Naive thymus-derived CD4-positive, alpha-beta T cell (primary cell): ENCODE results near the gene CACNA1A. TPM values are rescaled to one million over a fixed set of nuclear protein-coding genes. Genes with fewer than 3 reads are reported as not detected.

Source experiments
- ATAC-seq: fragments of 150-1000 bp; cut with Tn5 transposase; 2 replicates; pipeline ENCODE4 v1.10.0; 2021; ENCODE audit warnings: mild to moderate bottlenecking, moderate library complexity
- CTCF ChIA-PET: fragments of 350-600 bp; sonication (Branson Sonifier 250); formaldehyde crosslinking; loops from one replicate; lab custom pipeline; 2021; ENCODE audit warnings: antibody characterized with exemption; lab: Charles Lee
- POLR2A ChIA-PET: fragments of 350-600 bp; sonication (Branson Sonifier 250); formaldehyde crosslinking; loops from one replicate; lab custom pipeline; 2021; ENCODE audit warnings: antibody characterized with exemption, inconsistent platforms; lab: Charles Lee
- DNase-seq, 9 donors: peaks; one replicate each; pipeline versions ENCODE4 v3.0.0 to v3.0.0-alpha.2; 2020 to 2022; ENCODE audit warnings: mixed read lengths in 1 of 9
- H3K27ac ChIP-seq: one replicate; pipeline ENCODE4 v1.7.0; 2013; ENCODE audit warnings: mild to moderate bottlenecking, low read depth, low read length, moderate library complexity
- H3K27me3 ChIP-seq, 2 donors: one replicate each; pipeline ENCODE4 v1.7.0; 2013; ENCODE audit warnings: low read length in 2 of 2, mild to moderate bottlenecking in 2 of 2, moderate library complexity in 2 of 2; ENCODE audit not compliant: control insufficient read depth in 2 of 2, insufficient read depth in 2 of 2
- H3K36me3 ChIP-seq, 3 experiments: 1 replicate in 2 of 3; 2 replicates in 1 of 3; pipeline ENCODE4 v1.7.0; 2013; ENCODE audit warnings: low read length in 3 of 3, mild to moderate bottlenecking in 3 of 3, moderate library complexity in 1 of 3; ENCODE audit not compliant: insufficient read depth in 3 of 3, control insufficient read depth in 2 of 3
- H3K4me1 ChIP-seq, 2 donors: one replicate each; pipeline ENCODE4 v1.7.0; 2013; ENCODE audit warnings: low read length in 2 of 2, mild to moderate bottlenecking in 2 of 2, moderate library complexity in 1 of 2; ENCODE audit not compliant: control insufficient read depth in 2 of 2, insufficient read depth in 2 of 2
- H3K4me3 ChIP-seq: 2 replicates; pipeline ENCODE4 v1.7.0; 2013; ENCODE audit warnings: mild to moderate bottlenecking, low read length
- H3K9me3 ChIP-seq, 3 experiments: 1 replicate in 2 of 3; 2 replicates in 1 of 3; pipeline ENCODE4 v1.7.0; 2013; ENCODE audit warnings: low read length in 3 of 3; ENCODE audit not compliant: control insufficient read depth in 2 of 3
- H3K27ac Mint-ChIP-seq, 9 donors: one replicate each; pipeline ENCODE4 v1.8.0; 2020 to 2022; ENCODE audit warnings: mixed read lengths in 9 of 9, mild to moderate bottlenecking in 8 of 9, moderate library complexity in 5 of 9, inconsistent platforms in 2 of 9
- H3K27me3 Mint-ChIP-seq, 5 donors: one replicate each; pipeline ENCODE4 v1.8.0; 2021 to 2022; ENCODE audit warnings: mixed read lengths in 5 of 5, mild to moderate bottlenecking in 1 of 5
- H3K36me3 Mint-ChIP-seq, 5 donors: one replicate each; pipeline ENCODE4 v1.8.0; 2020 to 2022; ENCODE audit warnings: mixed read lengths in 5 of 5, mild to moderate bottlenecking in 3 of 5, inconsistent platforms in 1 of 5
- H3K4me1 Mint-ChIP-seq, 7 donors: one replicate each; pipeline ENCODE4 v1.8.0; 2020 to 2022; ENCODE audit warnings: mixed read lengths in 7 of 7, mild to moderate bottlenecking in 3 of 7, inconsistent platforms in 1 of 7
- H3K4me3 Mint-ChIP-seq, 10 donors: one replicate each; pipeline ENCODE4 v1.8.0; 2020 to 2022; ENCODE audit warnings: mild to moderate bottlenecking in 10 of 10, mixed read lengths in 10 of 10, moderate library complexity in 6 of 10, inconsistent platforms in 2 of 10
- H3K9me3 Mint-ChIP-seq, 11 donors: one replicate each; pipeline ENCODE4 v1.8.0; 2020 to 2022; ENCODE audit warnings: mixed read lengths in 11 of 11, mild to moderate bottlenecking in 4 of 11, inconsistent platforms in 1 of 11, moderate library complexity in 1 of 11
- intact Hi-C, 2 donors: fragments of 100-400 bp; cut with micrococcal nuclease; formaldehyde crosslinking; loops; one replicate each; pipeline ENCODE4 v1.15.1; 2023
- polyA plus RNA-seq, 2 donors: library from polyadenylated mRNA; unstranded; fragments of 300-500 nt; fragmentation: Illumina TruSeq; gene quantifications; one replicate each; pipeline ENCODE4 v1.2.3, GENCODE V29; 2021
- total RNA-seq, 6 experiments: library from RNA in 5 of 6; stranded (reverse) in 5 of 6; gene quantifications; 1 replicate in 5 of 6; 2 replicates in 1 of 6; pipeline ENCODE4 v1.2.3 and lab custom pipeline; 2021 to 2026

Gene CACNA1A
- total and polyA plus RNA-seq, 7 experiments from 2014 or later = 0.05 to 1.1 (median 0.41) TPM

- ATAC-seq (no peak), DNase-seq (no peak)
- Histone ChIP-seq H3K4me3 (no peak overlapping the region), H3K36me3 (no peaks in the 10 kb centered on the region), H3K4me1 (no peaks in the 10 kb centered on the region), H3K9me3 (no peaks in the 10 kb centered on the region), H3K27ac (no peak overlapping the region), H3K27me3 (no peaks in the 10 kb centered on the region)
- peaks cover 0 to 2% (median 0%) of the 10 kb centered on the region in 7 donors for H3K4me1 Mint-ChIP-seq
- POLR2A ChIA-PET = no interaction called here
- peaks cover 0 to 41% (median 32%) of the 10 kb centered on the region in 5 donors for H3K27me3 Mint-ChIP-seq
- intact Hi-C loops = no loop called here
- H3K9me3 Mint-ChIP-seq = peaks cover 0 to 14% (median 4%) of the 10 kb centered on the region in 11 donors
- CTCF ChIA-PET = no interaction called here
- H3K4me3 Mint-ChIP-seq = no peak overlapping the region
- peaks cover 0 to 7% (median 0%) of the 10 kb centered on the region in 5 donors for H3K36me3 Mint-ChIP-seq
- no peak overlapping the region for H3K27ac Mint-ChIP-seq
These were observed 178.0 kb downstream of the CACNA1A start for GRCh38 chr19:13328241-13328640.

GRCh38 chr19:13319526-13319925 lies 186.8 kb downstream of the CACNA1A start:
- Mint-ChIP-seq H3K27ac (no peak overlapping the region), H3K27me3 (peaks cover 3 to 57% (median 46%) of the 10 kb centered on the region in 5 donors), H3K4me3 (no peak overlapping the region), H3K4me1 (no peaks in the 10 kb centered on the region), H3K9me3 (peaks cover 0 to 43% (median 19%) of the 10 kb centered on the region in 11 donors), H3K36me3 (peaks cover 0 to 7% (median 0%) of the 10 kb centered on the region in 5 donors)
- peaks cover 0 to 12% (median 0%) of the 10 kb centered on the region in 3 experiments for H3K9me3 ChIP-seq
- no peak overlapping the region for H3K4me3 ChIP-seq
- no peak overlapping the region for H3K27ac ChIP-seq
- ChIA-PET POLR2A (no interaction called here), CTCF (interaction anchor here (0.5 kb wide), 1 partner anchor 283 kb away, joined by 4 read pairs; no protein-coding TSS in a partner anchor)
- ATAC-seq = no peak
- no peaks in the 10 kb centered on the region for H3K4me1 ChIP-seq
- no peaks in the 10 kb centered on the region for H3K27me3 ChIP-seq
- intact Hi-C loops = no loop called here
- no peaks in the 10 kb centered on the region for H3K36me3 ChIP-seq
- DNase-seq = no peak

- Mint-ChIP-seq H3K4me3 (no peak overlapping the region), H3K4me1 (no peaks in the 10 kb centered on the region), H3K9me3 (peaks cover 0 to 32% (median 16%) of the 10 kb centered on the region in 11 donors), H3K27ac (no peak overlapping the region), H3K27me3 (peaks cover 3 to 44% (median 37%) of the 10 kb centered on the region in 5 donors), H3K36me3 (peaks cover 0 to 6% (median 0%) of the 10 kb centered on the region in 5 donors)
- DNase-seq = no peak
- ATAC-seq = no peak
- POLR2A ChIA-PET = no interaction called here
- Histone ChIP-seq H3K36me3 (no peaks in the 10 kb centered on the region), H3K27ac (no peak overlapping the region), H3K9me3 (peaks cover 0 to 12% (median 0%) of the 10 kb centered on the region in 3 experiments), H3K4me3 (no peak overlapping the region), H3K27me3 (no peaks in the 10 kb centered on the region), H3K4me1 (no peaks in the 10 kb centered on the region)
- intact Hi-C loops = no loop called here
- CTCF ChIA-PET = interaction anchor here (0.7 kb wide), 1 partner anchor 257 kb away, joined by 4 read pairs; no protein-coding TSS in a partner anchor
These were observed 188.1 kb downstream of the CACNA1A start for GRCh38 chr19:13318190-13318589.

GRCh38 chr19:13315495-13315894 lies 190.8 kb downstream of the CACNA1A start:
- intact Hi-C loops = no loop called here
- H3K27me3 Mint-ChIP-seq = peaks cover 3 to 39% (median 33%) of the 10 kb centered on the region in 5 donors
- H3K4me1 Mint-ChIP-seq = no peaks in the 10 kb centered on the region
- no peak overlapping the region for H3K27ac Mint-ChIP-seq
- H3K4me1 ChIP-seq = no peaks in the 10 kb centered on the region
- ChIA-PET CTCF (no interaction called here), POLR2A (no interaction called here)
- no peaks in the 10 kb centered on the region for H3K27me3 ChIP-seq
- peaks cover 0 to 3% (median 0%) of the 10 kb centered on the region in 3 experiments for H3K9me3 ChIP-seq
- H3K4me3 Mint-ChIP-seq = no peak overlapping the region
- no peak overlapping the region for H3K4me3 ChIP-seq
- H3K27ac ChIP-seq = no peak overlapping the region
- H3K36me3 ChIP-seq = no peaks in the 10 kb centered on the region
- peaks cover 0 to 6% (median 0%) of the 10 kb centered on the region in 5 donors for H3K36me3 Mint-ChIP-seq
- H3K9me3 Mint-ChIP-seq = peaks cover 0 to 15% (median 9%) of the 10 kb centered on the region in 11 donors
- ATAC-seq (no peak), DNase-seq (no peak)

GRCh38 chr19:13314761-13315160 lies 191.5 kb downstream of the CACNA1A start:
- Mint-ChIP-seq H3K9me3 (peaks cover 0 to 15% (median 9%) of the 10 kb centered on the region in 11 donors), H3K36me3 (peaks cover 0 to 6% (median 0%) of the 10 kb centered on the region in 5 donors), H3K27me3 (peaks cover 3 to 36% (median 30%) of the 10 kb centered on the region in 5 donors), H3K27ac (no peak overlapping the region), H3K4me3 (no peak overlapping the region), H3K4me1 (no peaks in the 10 kb centered on the region)
- no peak for DNase-seq
- no peak overlapping the region for H3K4me3 ChIP-seq
- CTCF ChIA-PET = no interaction called here
- no peaks in the 10 kb centered on the region for H3K36me3 ChIP-seq
- H3K9me3 ChIP-seq = peaks cover 0 to 3% (median 0%) of the 10 kb centered on the region in 3 experiments
- intact Hi-C loops = no loop called here
- no peak overlapping the region for H3K27ac ChIP-seq
- no peak for ATAC-seq
- POLR2A ChIA-PET = no interaction called here
- H3K27me3 ChIP-seq = no peaks in the 10 kb centered on the region
- no peaks in the 10 kb centered on the region for H3K4me1 ChIP-seq

- ChIA-PET CTCF (interaction anchor here (0.6 kb wide), 1 partner anchor 32 kb away, joined by 5 read pairs; no protein-coding TSS in a partner anchor), POLR2A (no interaction called here)
- Histone ChIP-seq H3K36me3 (no peaks in the 10 kb centered on the region), H3K4me1 (no peaks in the 10 kb centered on the region), H3K4me3 (no peak overlapping the region), H3K27me3 (no peaks in the 10 kb centered on the region), H3K27ac (no peak overlapping the region), H3K9me3 (peaks cover 0 to 3% (median 0%) of the 10 kb centered on the region in 3 experiments)
- Mint-ChIP-seq H3K27ac (no peak overlapping the region), H3K4me3 (no peak overlapping the region), H3K36me3 (peaks cover 0 to 6% (median 0%) of the 10 kb centered on the region in 5 donors), H3K27me3 (peaks cover 3 to 31% (median 23%) of the 10 kb centered on the region in 5 donors), H3K9me3 (peaks cover 0 to 15% (median 8%) of the 10 kb centered on the region in 11 donors), H3K4me1 (no peaks in the 10 kb centered on the region)
- ATAC-seq (no peak), DNase-seq (no peak)
- intact Hi-C loops = no loop called here
These were observed 192.4 kb downstream of the CACNA1A start for GRCh38 chr19:13313875-13314274.

GRCh38 chr19:13309864-13310263 lies 196.4 kb downstream of the CACNA1A start:
- Mint-ChIP-seq H3K9me3 (peaks cover 0 to 2% (median 0%) of the 10 kb centered on the region in 11 donors), H3K27ac (no peak overlapping the region), H3K27me3 (peaks cover 0 to 10% (median 0%) of the 10 kb centered on the region in 5 donors), H3K4me3 (no peak overlapping the region), H3K4me1 (no peaks in the 10 kb centered on the region), H3K36me3 (peaks cover 0 to 4% (median 0%) of the 10 kb centered on the region in 5 donors)
- H3K27me3 ChIP-seq = no peaks in the 10 kb centered on the region
- H3K9me3 ChIP-seq = no peaks in the 10 kb centered on the region
- no peak for ATAC-seq
- ChIA-PET CTCF (no interaction called here), POLR2A (no interaction called here)
- H3K4me1 ChIP-seq = no peaks in the 10 kb centered on the region
- no peak overlapping the region for H3K27ac ChIP-seq
- H3K36me3 ChIP-seq = no peaks in the 10 kb centered on the region
- no peak for DNase-seq
- H3K4me3 ChIP-seq = no peak overlapping the region
- intact Hi-C loops = no loop called here
